Measurements from ENCODE around the gene GAD2. TPM values are rescaled to one million over a fixed set of nuclear protein-coding genes. Genes with fewer than 3 reads are reported as not detected.

The GAD2 gene
- total and polyA plus RNA-seq, 4 donors, result 5.6 to 31.5 (median 22.3) TPM

- Histone ChIP-seq H3K27ac (ENCODE audit: low read depth, low read length) (no peak overlapping the region), H3K9me3 (ENCODE audit: control insufficient read depth, insufficient read depth, low read length) (no peaks in the 10 kb centered on the region), H3K4me3 (ENCODE audit: low read depth, low read length) (peak overlapping the region; percentile 36), H3K36me3 (ENCODE audit: control insufficient read depth, insufficient read depth, low read length) (no peaks in the 10 kb centered on the region), H3K4me1 (ENCODE audit: control insufficient read depth, insufficient read depth, low read length) (peaks cover 47% of the 10 kb centered on the region), H3K27me3 (ENCODE audit: control insufficient read depth, insufficient read depth, low read length) (peaks cover 96% of the 10 kb centered on the region)
- DNase-seq (ENCODE audit: low read depth in 4 of 6, low spot score in 6 of 6), result peak in 2 of 6 donors; percentile 59 to 69
- WGBS (ENCODE audit: insufficient coverage), result under 1% methylated on average over 64 of the region's 64 CpGs
Measured at GRCh38 chr10:26217396-26218086, 967 bp downstream of the GAD2 start.

DNA sequence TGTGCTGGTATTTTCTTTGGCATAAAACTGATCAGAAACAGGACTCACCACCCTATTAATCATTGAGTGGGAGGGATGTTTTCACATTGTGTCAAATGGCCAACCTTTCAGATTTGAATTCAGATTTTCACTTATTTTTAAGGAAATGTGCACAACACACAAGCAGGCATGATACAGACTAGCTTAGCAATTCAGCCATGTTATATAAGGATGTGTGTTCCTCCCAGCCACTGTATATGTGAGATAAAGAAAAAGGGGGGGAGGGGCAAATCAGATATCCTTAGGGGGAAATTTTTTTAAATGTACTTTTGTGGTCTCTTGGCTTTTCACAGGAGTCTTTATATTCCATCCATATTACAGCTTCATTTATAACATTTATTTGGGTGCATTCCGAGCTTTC lies 3.1 kb downstream of the GAD2 start:
- WGBS (ENCODE audit: insufficient coverage), result no CpG with 5 or more reads among the region's 1 CpG
- peak in 2 of 6 donors; percentile 38 to 79 for DNase-seq (ENCODE audit: low read depth in 4 of 6, low spot score in 6 of 6)

GRCh38 chr10:26220901-26221300 lies 4.3 kb downstream of the GAD2 start:
- Histone ChIP-seq H3K27ac (ENCODE audit: low read depth, low read length) (no peak overlapping the region), H3K36me3 (ENCODE audit: control insufficient read depth, insufficient read depth, low read length) (no peaks in the 10 kb centered on the region), H3K4me1 (ENCODE audit: control insufficient read depth, insufficient read depth, low read length) (peaks cover 26% of the 10 kb centered on the region), H3K27me3 (ENCODE audit: control insufficient read depth, insufficient read depth, low read length) (peaks cover 72% of the 10 kb centered on the region), H3K9me3 (ENCODE audit: control insufficient read depth, insufficient read depth, low read length) (no peaks in the 10 kb centered on the region), H3K4me3 (ENCODE audit: low read depth, low read length) (no peak overlapping the region)
- DNase-seq (ENCODE audit: low read depth in 4 of 6, low spot score in 6 of 6), result no peak

More for the DNA sequence above, 3.1 kb downstream of the GAD2 start:
- peaks cover 38% of the 10 kb centered on the region for H3K4me1 ChIP-seq (ENCODE audit: control insufficient read depth, insufficient read depth, low read length)
- no peaks in the 10 kb centered on the region for H3K36me3 ChIP-seq (ENCODE audit: control insufficient read depth, insufficient read depth, low read length)
- H3K27ac ChIP-seq (ENCODE audit: low read depth, low read length), result no peak overlapping the region
- H3K4me3 ChIP-seq (ENCODE audit: low read depth, low read length), result peak overlapping the region; percentile 5
- no peaks in the 10 kb centered on the region for H3K9me3 ChIP-seq (ENCODE audit: control insufficient read depth, insufficient read depth, low read length)
- H3K27me3 ChIP-seq (ENCODE audit: control insufficient read depth, insufficient read depth, low read length), result peaks cover 84% of the 10 kb centered on the region

GRCh38 chr10:26221541-26221940 lies 5.0 kb downstream of the GAD2 start:
- peak overlapping the region; percentile 5 for H3K4me3 ChIP-seq (ENCODE audit: low read depth, low read length)
- peak in 1 of 6 donors; percentile 85 for DNase-seq (ENCODE audit: low read depth in 4 of 6, low spot score in 6 of 6)

DNA sequence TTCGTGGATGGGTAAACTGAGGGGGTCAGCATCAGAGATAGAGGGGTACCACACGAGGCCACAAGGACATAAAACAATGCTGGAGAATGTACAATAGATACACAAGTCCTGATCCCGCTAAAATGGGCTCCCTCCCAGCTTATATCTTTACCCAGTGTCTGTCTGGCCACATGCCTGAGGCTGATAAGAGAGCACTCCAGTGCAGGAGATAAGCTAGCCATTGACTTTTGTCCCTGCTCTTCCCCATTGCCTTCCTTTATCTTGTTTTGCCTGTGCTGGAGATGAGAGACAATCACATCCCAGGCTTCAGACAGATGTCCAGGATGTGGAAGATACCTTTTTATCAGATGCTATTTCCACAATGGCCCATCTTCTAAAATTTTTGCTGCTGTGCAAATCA lies 6.0 kb downstream of the GAD2 start:
- DNase-seq (ENCODE audit: low read depth in 4 of 6, low spot score in 6 of 6), result peak in 1 of 6 donors; percentile 70
- no peaks in the 10 kb centered on the region for H3K36me3 ChIP-seq (ENCODE audit: control insufficient read depth, insufficient read depth, low read length)
- H3K9me3 ChIP-seq (ENCODE audit: control insufficient read depth, insufficient read depth, low read length), result no peaks in the 10 kb centered on the region
- 87% methylated on average over 3 of the region's 3 CpGs for WGBS (ENCODE audit: insufficient coverage)
- peaks cover 9% of the 10 kb centered on the region for H3K4me1 ChIP-seq (ENCODE audit: control insufficient read depth, insufficient read depth, low read length)
- H3K27me3 ChIP-seq (ENCODE audit: control insufficient read depth, insufficient read depth, low read length), result peaks cover 55% of the 10 kb centered on the region
- no peak overlapping the region for H3K4me3 ChIP-seq (ENCODE audit: low read depth, low read length)
- H3K27ac ChIP-seq (ENCODE audit: low read depth, low read length), result no peak overlapping the region

More at GRCh38 chr10:26221541-26221940, 5.0 kb downstream of the GAD2 start:
- Histone ChIP-seq H3K27ac (ENCODE audit: low read depth, low read length) (no peak overlapping the region), H3K4me1 (ENCODE audit: control insufficient read depth, insufficient read depth, low read length) (peaks cover 19% of the 10 kb centered on the region), H3K9me3 (ENCODE audit: control insufficient read depth, insufficient read depth, low read length) (no peaks in the 10 kb centered on the region), H3K27me3 (ENCODE audit: control insufficient read depth, insufficient read depth, low read length) (peaks cover 66% of the 10 kb centered on the region), H3K36me3 (ENCODE audit: control insufficient read depth, insufficient read depth, low read length) (no peaks in the 10 kb centered on the region)
- WGBS (ENCODE audit: insufficient coverage), result 40% methylated on average over 9 of the region's 9 CpGs

DNA sequence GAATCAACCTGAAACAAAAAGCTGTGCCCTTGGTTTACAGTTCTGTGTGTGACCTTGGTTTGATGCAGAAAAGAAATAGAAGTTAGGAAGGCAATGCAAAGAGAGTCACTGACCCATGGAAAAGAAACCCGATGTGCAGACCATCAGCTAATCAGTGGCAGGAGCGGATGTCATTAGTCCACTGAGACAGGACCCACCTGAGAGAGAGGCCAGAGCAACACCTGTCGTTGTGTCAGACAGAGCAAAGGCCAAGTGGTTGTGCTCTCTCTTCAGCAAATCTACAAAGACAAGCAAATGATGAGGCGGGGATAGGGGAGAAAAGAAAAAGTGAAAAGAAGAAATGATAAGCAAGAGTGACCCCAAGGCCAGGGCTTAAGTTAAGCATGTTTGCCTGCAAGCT lies 8.7 kb downstream of the GAD2 start:
- no peak for DNase-seq (ENCODE audit: low read depth in 4 of 6, low spot score in 6 of 6)
- Histone ChIP-seq H3K27ac (ENCODE audit: low read depth, low read length) (no peak overlapping the region), H3K36me3 (ENCODE audit: control insufficient read depth, insufficient read depth, low read length) (no peaks in the 10 kb centered on the region), H3K9me3 (ENCODE audit: control insufficient read depth, insufficient read depth, low read length) (no peaks in the 10 kb centered on the region), H3K27me3 (ENCODE audit: control insufficient read depth, insufficient read depth, low read length) (peaks cover 28% of the 10 kb centered on the region), H3K4me3 (ENCODE audit: low read depth, low read length) (no peak overlapping the region), H3K4me1 (ENCODE audit: control insufficient read depth, insufficient read depth, low read length) (no peaks in the 10 kb centered on the region)
- 70% methylated on average over 3 of the region's 4 CpGs for WGBS (ENCODE audit: insufficient coverage)

GRCh38 chr10:26227786-26228185 lies 11.2 kb downstream of the GAD2 start:
- Histone ChIP-seq H3K4me3 (ENCODE audit: low read depth, low read length) (no peak overlapping the region), H3K27ac (ENCODE audit: low read depth, low read length) (no peak overlapping the region), H3K9me3 (ENCODE audit: control insufficient read depth, insufficient read depth, low read length) (no peaks in the 10 kb centered on the region), H3K36me3 (ENCODE audit: control insufficient read depth, insufficient read depth, low read length) (no peaks in the 10 kb centered on the region), H3K4me1 (ENCODE audit: control insufficient read depth, insufficient read depth, low read length) (no peaks in the 10 kb centered on the region), H3K27me3 (ENCODE audit: control insufficient read depth, insufficient read depth, low read length) (peaks cover 7% of the 10 kb centered on the region)
- whole genome bisulfite sequencing (ENCODE audit: insufficient coverage), result 83% methylated on average over 3 of the region's 5 CpGs
- DNase-seq (ENCODE audit: low read depth in 4 of 6, low spot score in 6 of 6), result no peak

- no peaks in the 10 kb centered on the region for H3K4me1 ChIP-seq (ENCODE audit: control insufficient read depth, insufficient read depth, low read length)
- no peak overlapping the region for H3K27ac ChIP-seq (ENCODE audit: low read depth, low read length)
- no peak overlapping the region for H3K4me3 ChIP-seq (ENCODE audit: low read depth, low read length)
- no peaks in the 10 kb centered on the region for H3K27me3 ChIP-seq (ENCODE audit: control insufficient read depth, insufficient read depth, low read length)
- no peak for DNase-seq (ENCODE audit: low read depth in 4 of 6, low spot score in 6 of 6)
- no peaks in the 10 kb centered on the region for H3K36me3 ChIP-seq (ENCODE audit: control insufficient read depth, insufficient read depth, low read length)
- H3K9me3 ChIP-seq (ENCODE audit: control insufficient read depth, insufficient read depth, low read length), result no peaks in the 10 kb centered on the region
- 95% methylated on average over 5 of the region's 5 CpGs for WGBS (ENCODE audit: insufficient coverage)
Measured at GRCh38 chr10:26232174-26232573, 15.6 kb downstream of the GAD2 start.

- H3K9me3 ChIP-seq (ENCODE audit: control insufficient read depth, insufficient read depth, low read length), result no peaks in the 10 kb centered on the region
- no peak for DNase-seq (ENCODE audit: low read depth in 4 of 6, low spot score in 6 of 6)
- no peaks in the 10 kb centered on the region for H3K4me1 ChIP-seq (ENCODE audit: control insufficient read depth, insufficient read depth, low read length)
- H3K36me3 ChIP-seq (ENCODE audit: control insufficient read depth, insufficient read depth, low read length), result no peaks in the 10 kb centered on the region
- H3K27ac ChIP-seq (ENCODE audit: low read depth, low read length), result no peak overlapping the region
- WGBS (ENCODE audit: insufficient coverage), result 97% methylated on average over 3 of the region's 6 CpGs
- no peak overlapping the region for H3K4me3 ChIP-seq (ENCODE audit: low read depth, low read length)
- peaks cover 9% of the 10 kb centered on the region for H3K27me3 ChIP-seq (ENCODE audit: control insufficient read depth, insufficient read depth, low read length)
Measured at GRCh38 chr10:26235761-26236160, 19.2 kb downstream of the GAD2 start.

DNA sequence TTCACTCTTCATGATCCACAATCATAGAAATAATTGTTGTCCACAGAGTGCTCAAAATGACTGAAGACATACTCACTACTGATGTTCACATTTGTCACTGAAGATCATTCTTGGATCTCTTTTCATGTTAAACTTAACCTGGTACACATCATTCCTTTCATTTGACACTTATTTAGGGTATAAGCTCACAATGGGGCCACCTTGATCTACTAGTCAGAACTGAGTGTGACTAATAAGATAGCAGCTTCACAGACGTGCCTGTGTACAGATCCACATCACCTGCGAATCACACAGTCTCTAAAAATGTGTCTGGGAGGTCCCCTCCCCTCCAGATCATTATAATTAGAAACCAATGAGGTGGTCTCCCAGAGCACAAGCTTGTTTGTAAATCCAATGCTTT lies 21.8 kb downstream of the GAD2 start:
- Histone ChIP-seq H3K27me3 (ENCODE audit: control insufficient read depth, insufficient read depth, low read length) (peaks cover 14% of the 10 kb centered on the region), H3K36me3 (ENCODE audit: control insufficient read depth, insufficient read depth, low read length) (no peaks in the 10 kb centered on the region)
- WGBS (ENCODE audit: insufficient coverage), result 54% methylated on average over 2 of the region's 2 CpGs

More for the DNA sequence above, 21.8 kb downstream of the GAD2 start:
- H3K9me3 ChIP-seq (ENCODE audit: control insufficient read depth, insufficient read depth, low read length), result no peaks in the 10 kb centered on the region
- no peak for DNase-seq (ENCODE audit: low read depth in 4 of 6, low spot score in 6 of 6)
- H3K27ac ChIP-seq (ENCODE audit: low read depth, low read length), result no peak overlapping the region
- H3K4me1 ChIP-seq (ENCODE audit: control insufficient read depth, insufficient read depth, low read length), result no peaks in the 10 kb centered on the region
- no peak overlapping the region for H3K4me3 ChIP-seq (ENCODE audit: low read depth, low read length)
